Endodermal cell (in vitro differentiated cells): ENCODE data around the gene SKIC2. TPM values are rescaled to one million over a fixed set of nuclear protein-coding genes. Genes with fewer than 3 reads are reported as not detected.

Experiments
- DNase-seq: peaks from one replicate; pipeline ENCODE4 v3.0.0-alpha.2; 2017
- H3K27ac ChIP-seq: 2 replicates; pipeline ENCODE4 v1.5.1; 2013; ENCODE audit warnings: mild to moderate bottlenecking, low read depth, low read length, moderate library complexity
- H3K27me3 ChIP-seq: 2 replicates; pipeline ENCODE4 v1.6.1; 2013; ENCODE audit warnings: mild to moderate bottlenecking, low read length, moderate library complexity; ENCODE audit not compliant: insufficient read depth, control insufficient read depth, poor library complexity, severe bottlenecking
- H3K36me3 ChIP-seq: 2 replicates; pipeline ENCODE4 v1.7.0; 2013; ENCODE audit warnings: mild to moderate bottlenecking, low read length, moderate library complexity; ENCODE audit not compliant: control insufficient read depth, insufficient read depth
- H3K4me1 ChIP-seq: one replicate; pipeline ENCODE4 v1.7.0; 2013; ENCODE audit warnings: low read length; ENCODE audit not compliant: control insufficient read depth, insufficient read depth
- H3K4me3 ChIP-seq: 2 replicates; pipeline ENCODE4 v1.5.1; 2013; ENCODE audit warnings: mild to moderate bottlenecking, low read length, moderate library complexity
- H3K9ac ChIP-seq: 2 replicates; pipeline ENCODE4 v1.6.1; 2013; ENCODE audit warnings: mild to moderate bottlenecking, low read length, moderate library complexity; ENCODE audit not compliant: poor library complexity, severe bottlenecking; ENCODE audit errors: extremely low read depth
- H3K9me3 ChIP-seq: 2 replicates; pipeline ENCODE4 v1.6.1; 2013; ENCODE audit warnings: mild to moderate bottlenecking, low read length, moderate library complexity; ENCODE audit not compliant: control insufficient read depth
- H3K27ac Mint-ChIP-seq: 2 replicates; pipeline ENCODE4 v1.8.0; 2020; ENCODE audit warnings: mixed read lengths
- H3K27me3 Mint-ChIP-seq: 2 replicates; pipeline ENCODE4 v1.8.0; 2021; ENCODE audit warnings: mild to moderate bottlenecking, mixed read lengths; ENCODE audit not compliant: insufficient read depth
- H3K36me3 Mint-ChIP-seq: 2 replicates; pipeline ENCODE4 v1.8.0; 2020; ENCODE audit warnings: low read depth, mixed read lengths
- H3K4me1 Mint-ChIP-seq: 2 replicates; pipeline ENCODE4 v1.8.0; 2020; ENCODE audit warnings: mixed read lengths
- H3K4me3 Mint-ChIP-seq: 2 replicates; pipeline ENCODE4 v1.8.0; 2020; ENCODE audit warnings: mild to moderate bottlenecking, moderate library complexity, mixed read lengths
- H3K9me3 Mint-ChIP-seq: 2 replicates; pipeline ENCODE4 v1.8.0; 2020; ENCODE audit warnings: mild to moderate bottlenecking, mixed read lengths
- WGBS, 2 experiments: methylation state at CpG; one replicate each; pipeline versions ENCODE4 v1.1.5 to v1.1.7; 2013; ENCODE audit warnings: missing lambda C conversion rate in 2 of 2, mixed read lengths in 1 of 2; ENCODE audit not compliant: insufficient coverage in 1 of 2, insufficient read length in 1 of 2; 5-methylcytosine and 5-hydroxymethylcytosine counted together
- total RNA-seq, 2 donors: library from RNA; stranded (reverse); fragmentation: NEBNext Ultra II Directional in 1 of 2; extraction: Animal tissue kit (Norgen Biotek cat#: 25700) in 1 of 2; gene quantifications; 2 replicates in 1 of 2; 3 replicates in 1 of 2; pipeline ENCODE4 v1.2.1, GENCODE V29; 2021
- TF ChIP-seq, protein P1 (sequence below): fragments of 200-600 bp; sonication (generic); conservative IDR thresholded peaks from 2 replicates; pipeline ENCODE4 v1.5.0; 2021; ENCODE audit warnings: antibody characterized with exemption, mild to moderate bottlenecking

SKIC2 gene
- total RNA-seq, 2 donors from 2014 or later, result 95.8 to 103 TPM

DNA sequence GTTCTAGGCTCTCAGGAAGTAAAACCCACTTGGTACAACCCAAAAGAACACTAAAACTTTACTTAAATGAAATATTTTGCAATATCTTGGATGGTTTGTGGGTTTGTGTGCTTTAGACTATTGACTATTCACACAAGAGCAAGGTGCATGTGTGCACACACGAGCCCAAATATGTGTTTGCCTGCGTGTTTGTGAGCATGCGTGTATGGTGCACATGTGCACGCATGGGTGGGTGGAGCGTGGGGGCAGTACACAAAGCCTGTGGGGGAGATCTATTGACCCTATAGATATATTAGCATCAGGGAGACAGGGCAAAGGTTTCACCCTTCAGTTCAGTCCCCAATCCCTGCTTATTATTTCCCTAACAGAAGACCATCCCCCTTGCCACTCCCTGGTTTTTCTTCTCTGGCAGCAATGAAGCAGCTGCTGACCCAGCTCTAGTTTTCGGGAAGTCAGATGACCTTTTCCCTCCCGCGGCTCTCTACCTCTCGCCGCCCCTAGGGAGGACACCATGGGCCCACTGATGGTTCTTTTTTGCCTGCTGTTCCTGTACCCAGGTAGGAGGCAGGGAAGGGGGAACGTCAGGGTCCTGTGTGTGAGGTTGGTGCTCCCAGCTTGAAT lies 31.6 kb upstream of the SKIC2 start, which contains the start of gene C2:
C2 (plus strand) TSS at position 476 of the 621 bp plus-strand sequence; CDS start at position 512, 36 bp downstream.
- Mint-ChIP-seq H3K27me3 (peaks cover 14% of the 10 kb centered on the region), H3K36me3 (no peaks in the 10 kb centered on the region), H3K9me3 (peaks cover 6% of the 10 kb centered on the region), H3K4me3 (no peak within 1 kb of the TSS), H3K27ac (no peak within 1 kb of the TSS), H3K4me1 (no peaks in the 10 kb centered on the region)
- Histone ChIP-seq H3K4me1 (no peaks in the 10 kb centered on the region), H3K27me3 (peaks cover 9% of the 10 kb centered on the region), H3K4me3 (no peak within 1 kb of the TSS), H3K27ac (no peak within 1 kb of the TSS), H3K9me3 (no peaks in the 10 kb centered on the region), H3K36me3 (no peaks in the 10 kb centered on the region), H3K9ac (no peak within 1 kb of the TSS)
- TF ChIP-seq, protein P1, sequence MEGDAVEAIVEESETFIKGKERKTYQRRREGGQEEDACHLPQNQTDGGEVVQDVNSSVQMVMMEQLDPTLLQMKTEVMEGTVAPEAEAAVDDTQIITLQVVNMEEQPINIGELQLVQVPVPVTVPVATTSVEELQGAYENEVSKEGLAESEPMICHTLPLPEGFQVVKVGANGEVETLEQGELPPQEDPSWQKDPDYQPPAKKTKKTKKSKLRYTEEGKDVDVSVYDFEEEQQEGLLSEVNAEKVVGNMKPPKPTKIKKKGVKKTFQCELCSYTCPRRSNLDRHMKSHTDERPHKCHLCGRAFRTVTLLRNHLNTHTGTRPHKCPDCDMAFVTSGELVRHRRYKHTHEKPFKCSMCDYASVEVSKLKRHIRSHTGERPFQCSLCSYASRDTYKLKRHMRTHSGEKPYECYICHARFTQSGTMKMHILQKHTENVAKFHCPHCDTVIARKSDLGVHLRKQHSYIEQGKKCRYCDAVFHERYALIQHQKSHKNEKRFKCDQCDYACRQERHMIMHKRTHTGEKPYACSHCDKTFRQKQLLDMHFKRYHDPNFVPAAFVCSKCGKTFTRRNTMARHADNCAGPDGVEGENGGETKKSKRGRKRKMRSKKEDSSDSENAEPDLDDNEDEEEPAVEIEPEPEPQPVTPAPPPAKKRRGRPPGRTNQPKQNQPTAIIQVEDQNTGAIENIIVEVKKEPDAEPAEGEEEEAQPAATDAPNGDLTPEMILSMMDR, result no peak
- WGBS, 2 experiments, result 86 to 92% methylated on average over 7 to 11 of the region's 11 CpGs
- no peak for DNase-seq

DNA sequence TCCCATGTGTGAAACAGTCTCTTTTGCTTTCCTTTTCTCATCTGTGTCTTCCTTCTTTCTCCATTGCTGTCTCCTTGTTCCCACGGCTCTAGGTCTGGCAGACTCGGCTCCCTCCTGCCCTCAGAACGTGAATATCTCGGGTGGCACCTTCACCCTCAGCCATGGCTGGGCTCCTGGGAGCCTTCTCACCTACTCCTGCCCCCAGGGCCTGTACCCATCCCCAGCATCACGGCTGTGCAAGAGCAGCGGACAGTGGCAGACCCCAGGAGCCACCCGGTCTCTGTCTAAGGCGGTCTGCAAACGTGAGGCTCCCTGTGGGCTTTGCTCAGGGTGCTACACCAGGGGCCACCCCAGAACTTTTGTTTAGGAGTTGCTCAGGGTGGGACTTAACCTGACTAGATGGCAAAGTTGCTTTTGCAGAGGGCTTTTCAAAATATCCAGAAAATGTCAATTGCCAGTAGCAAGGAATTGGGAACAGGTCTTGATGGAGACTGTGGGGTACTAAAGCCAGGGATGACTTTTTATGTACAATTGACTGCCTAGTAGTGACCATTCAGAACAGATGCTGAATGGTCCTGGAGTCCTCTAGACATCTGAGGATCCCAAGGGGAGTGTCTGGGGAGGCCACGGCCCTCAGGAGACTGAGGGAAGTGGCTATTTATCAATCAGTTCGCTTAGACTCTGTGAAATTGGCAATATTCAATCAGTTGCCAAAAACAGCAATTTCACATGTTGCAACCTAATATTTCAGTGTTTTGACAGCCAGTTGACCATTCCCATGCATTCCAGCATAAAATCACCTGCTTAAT lies 30.9 kb upstream of the SKIC2 start:
- Histone ChIP-seq H3K27ac (no peak overlapping the region), H3K9ac (no peak overlapping the region), H3K4me3 (no peak overlapping the region), H3K9me3 (no peaks in the 10 kb centered on the region), H3K4me1 (no peaks in the 10 kb centered on the region), H3K36me3 (no peaks in the 10 kb centered on the region), H3K27me3 (peaks cover 9% of the 10 kb centered on the region)
- H3K4me3 Mint-ChIP-seq, result no peak overlapping the region
- DNase-seq, result no peak
- 86 to 93% methylated on average over 5 to 11 of the region's 11 CpGs for WGBS, 2 experiments
- peaks cover 10% of the 10 kb centered on the region for H3K9me3 Mint-ChIP-seq
- H3K4me1 Mint-ChIP-seq, result no peaks in the 10 kb centered on the region
- peaks cover 18% of the 10 kb centered on the region for H3K27me3 Mint-ChIP-seq
- H3K36me3 Mint-ChIP-seq, result no peaks in the 10 kb centered on the region
- TF ChIP-seq, protein P1, result no peak
- H3K27ac Mint-ChIP-seq, result no peak overlapping the region

DNA sequence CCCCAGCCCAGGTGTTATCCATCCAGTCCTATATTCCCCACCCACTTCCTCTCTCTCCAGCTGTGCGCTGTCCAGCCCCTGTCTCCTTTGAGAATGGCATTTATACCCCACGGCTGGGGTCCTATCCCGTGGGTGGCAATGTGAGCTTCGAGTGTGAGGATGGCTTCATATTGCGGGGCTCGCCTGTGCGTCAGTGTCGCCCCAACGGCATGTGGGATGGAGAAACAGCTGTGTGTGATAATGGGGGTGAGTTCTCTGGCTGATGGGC lies 30.4 kb upstream of the SKIC2 start:
- TF ChIP-seq, protein P1, result no peak
- H3K4me1 Mint-ChIP-seq, result no peaks in the 10 kb centered on the region
- no peaks in the 10 kb centered on the region for H3K36me3 ChIP-seq
- WGBS, 2 experiments, result 89 to 100% methylated on average over 1 to 9 of the region's 9 CpGs
- no peak for DNase-seq
- H3K9me3 ChIP-seq, result no peaks in the 10 kb centered on the region
- no peaks in the 10 kb centered on the region for H3K4me1 ChIP-seq
- no peaks in the 10 kb centered on the region for H3K36me3 Mint-ChIP-seq
- no peak overlapping the region for H3K9ac ChIP-seq
- H3K27ac ChIP-seq, result no peak overlapping the region
- H3K4me3 ChIP-seq, result no peak overlapping the region
- peaks cover 16% of the 10 kb centered on the region for H3K9me3 Mint-ChIP-seq
- H3K27me3 Mint-ChIP-seq, result peaks cover 23% of the 10 kb centered on the region
- H3K27me3 ChIP-seq, result peaks cover 9% of the 10 kb centered on the region
- H3K27ac Mint-ChIP-seq, result no peak overlapping the region
- H3K4me3 Mint-ChIP-seq, result no peak overlapping the region
